CD4-positive, alpha-beta T cell treated with Interferon gamma for 1 hour (primary cell): ENCODE results near the gene ETV2.
A peak's percentile ranks its signal among the peaks of the same experiment; 100 is the strongest.
"Not testable (repeated sequence)": the region's sequence is repeated elsewhere in the genome, so short reads cannot be mapped to it uniquely, and the experiment has no call there.

Experiments
- DNase-seq: peaks from one replicate; pipeline ENCODE4 v3.0.0-alpha.2; 2020

Gene ETV2

GRCh38 chr19:35641515-35642151 lies at the start of gene ETV2:
TSS of gene ETV2 (plus strand) at chr19:35641745. CDS start at chr19:35642461, 716 bp downstream.
- peak; percentile 58 for DNase-seq

- peak; percentile 5 for DNase-seq
These were observed 49.3 kb upstream of the ETV2 start for GRCh38 chr19:35592226-35592625.

GRCh38 chr19:35595026-35595425 lies 46.5 kb upstream of the ETV2 start:
- DNase-seq = not testable (repeated sequence)

- no peak for DNase-seq
These were observed 45.6 kb upstream of the ETV2 start for GRCh38 chr19:35595928-35596327.

GRCh38 chr19:35596366-35596999 lies 45.1 kb upstream of the ETV2 start:
- peak; percentile 1 for DNase-seq

- no peak for DNase-seq
These were observed 39.6 kb upstream of the ETV2 start for GRCh38 chr19:35601971-35602370.

- DNase-seq = not testable (repeated sequence)
These were observed 37.1 kb upstream of the ETV2 start for GRCh38 chr19:35604436-35604835.

- not testable (repeated sequence) for DNase-seq
These were observed 34.4 kb upstream of the ETV2 start for GRCh38 chr19:35607170-35607569.

GRCh38 chr19:35607661-35608060 lies 33.9 kb upstream of the ETV2 start:
- no peak for DNase-seq

- peak; percentile 7 for DNase-seq
These were observed 33.3 kb upstream of the ETV2 start for GRCh38 chr19:35608251-35608650.

- DNase-seq = peak; percentile 53
These were observed 31.6 kb upstream of the ETV2 start for GRCh38 chr19:35609851-35610353.

- no peak for DNase-seq
These were observed 29.4 kb upstream of the ETV2 start for GRCh38 chr19:35612224-35612558.

- peak; percentile 94 for DNase-seq
These were observed 28.8 kb upstream of the ETV2 start, which contains the start of gene HAUS5 for GRCh38 chr19:35612559-35613321. TSS of gene HAUS5 (plus strand) at chr19:35612735. CDS start at chr19:35612795, 60 bp downstream.

GRCh38 chr19:35613574-35613973 lies 28.0 kb upstream of the ETV2 start:
- DNase-seq = no peak

GRCh38 chr19:35615036-35615435 lies 26.5 kb upstream of the ETV2 start:
- DNase-seq = no peak

GRCh38 chr19:35618857-35619256 lies 22.7 kb upstream of the ETV2 start:
- DNase-seq = no peak

GRCh38 chr19:35619290-35619923 lies 22.1 kb upstream of the ETV2 start:
- no peak for DNase-seq

GRCh38 chr19:35620001-35620400 lies 21.5 kb upstream of the ETV2 start:
- no peak for DNase-seq

- DNase-seq = no peak
These were observed 19.8 kb upstream of the ETV2 start for GRCh38 chr19:35621708-35622107.

- DNase-seq = no peak
These were observed 18.8 kb upstream of the ETV2 start for GRCh38 chr19:35622750-35623149.

- no peak for DNase-seq
These were observed 18.1 kb upstream of the ETV2 start for GRCh38 chr19:35623327-35624010.

GRCh38 chr19:35628264-35628564 lies 13.3 kb upstream of the ETV2 start:
- no peak for DNase-seq
